ENCODE results near the gene COL11A1.

The COL11A1 gene

DNA sequence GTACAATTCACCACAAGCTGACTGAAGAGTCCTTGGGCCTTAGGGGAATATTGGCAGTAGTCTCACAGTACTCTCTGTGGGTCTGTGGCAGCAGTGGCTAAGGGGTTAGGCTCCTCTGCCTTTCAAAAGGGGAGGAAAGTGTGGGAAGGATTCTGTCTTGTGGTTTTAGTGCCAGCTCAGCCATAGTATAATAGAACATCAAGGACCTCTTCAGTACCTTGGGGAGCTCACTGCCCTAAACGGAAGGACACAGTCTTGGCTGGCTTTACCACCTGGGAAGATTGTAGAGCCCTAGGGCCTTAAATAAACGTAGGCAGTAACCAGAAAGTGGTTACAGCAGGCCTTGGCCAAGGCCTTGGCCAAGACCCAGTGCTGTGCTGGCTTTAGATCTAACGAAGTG is 265.7 kb downstream of the COL11A1 start:
- no peak for DNase-seq
- Histone ChIP-seq H3K9me3 (ENCODE audit: severe bottlenecking) (no peaks in the 10 kb centered on the region), H3K27me3 (ENCODE audit: insufficient read depth, low read depth, severe bottlenecking) (no peaks in the 10 kb centered on the region), H3K36me3 (no peaks in the 10 kb centered on the region), H3K27ac (no peak overlapping the region), H3K4me3 (ENCODE audit: low read depth, low read length) (no peak overlapping the region)
- TF ChIP-seq, protein P1, sequence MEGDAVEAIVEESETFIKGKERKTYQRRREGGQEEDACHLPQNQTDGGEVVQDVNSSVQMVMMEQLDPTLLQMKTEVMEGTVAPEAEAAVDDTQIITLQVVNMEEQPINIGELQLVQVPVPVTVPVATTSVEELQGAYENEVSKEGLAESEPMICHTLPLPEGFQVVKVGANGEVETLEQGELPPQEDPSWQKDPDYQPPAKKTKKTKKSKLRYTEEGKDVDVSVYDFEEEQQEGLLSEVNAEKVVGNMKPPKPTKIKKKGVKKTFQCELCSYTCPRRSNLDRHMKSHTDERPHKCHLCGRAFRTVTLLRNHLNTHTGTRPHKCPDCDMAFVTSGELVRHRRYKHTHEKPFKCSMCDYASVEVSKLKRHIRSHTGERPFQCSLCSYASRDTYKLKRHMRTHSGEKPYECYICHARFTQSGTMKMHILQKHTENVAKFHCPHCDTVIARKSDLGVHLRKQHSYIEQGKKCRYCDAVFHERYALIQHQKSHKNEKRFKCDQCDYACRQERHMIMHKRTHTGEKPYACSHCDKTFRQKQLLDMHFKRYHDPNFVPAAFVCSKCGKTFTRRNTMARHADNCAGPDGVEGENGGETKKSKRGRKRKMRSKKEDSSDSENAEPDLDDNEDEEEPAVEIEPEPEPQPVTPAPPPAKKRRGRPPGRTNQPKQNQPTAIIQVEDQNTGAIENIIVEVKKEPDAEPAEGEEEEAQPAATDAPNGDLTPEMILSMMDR (IDR thresholded peaks at IDR 0.05; ENCODE audit: low read depth, low read length), result no peak

DNA sequence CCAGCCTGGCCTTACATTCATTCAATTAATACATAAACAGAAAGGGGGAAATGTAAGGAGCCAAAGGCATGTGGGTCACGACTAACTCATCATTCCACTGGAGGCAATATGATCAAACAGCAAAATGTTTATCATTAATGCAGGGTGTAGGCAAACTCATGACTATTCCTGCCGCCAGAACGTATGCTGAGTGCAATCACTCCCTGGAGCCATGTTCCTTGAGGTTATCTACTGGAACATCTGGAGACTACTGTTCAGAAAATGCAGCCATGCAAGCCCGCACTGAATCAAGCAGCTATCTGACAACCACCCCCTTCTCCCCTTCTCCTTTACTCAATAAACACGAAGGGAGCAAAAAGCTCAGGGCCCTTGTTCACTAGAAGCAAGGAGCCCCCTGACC is 267.6 kb downstream of the COL11A1 start:
- DNase-seq, result no peak
- TF ChIP-seq, protein P1 (IDR thresholded peaks at IDR 0.05; ENCODE audit: low read depth, low read length), result no peak
- Histone ChIP-seq H3K4me3 (ENCODE audit: low read depth, low read length) (no peak overlapping the region), H3K27me3 (ENCODE audit: insufficient read depth, low read depth, severe bottlenecking) (no peaks in the 10 kb centered on the region), H3K9me3 (ENCODE audit: severe bottlenecking) (no peaks in the 10 kb centered on the region), H3K27ac (no peak overlapping the region), H3K36me3 (no peaks in the 10 kb centered on the region)

DNA sequence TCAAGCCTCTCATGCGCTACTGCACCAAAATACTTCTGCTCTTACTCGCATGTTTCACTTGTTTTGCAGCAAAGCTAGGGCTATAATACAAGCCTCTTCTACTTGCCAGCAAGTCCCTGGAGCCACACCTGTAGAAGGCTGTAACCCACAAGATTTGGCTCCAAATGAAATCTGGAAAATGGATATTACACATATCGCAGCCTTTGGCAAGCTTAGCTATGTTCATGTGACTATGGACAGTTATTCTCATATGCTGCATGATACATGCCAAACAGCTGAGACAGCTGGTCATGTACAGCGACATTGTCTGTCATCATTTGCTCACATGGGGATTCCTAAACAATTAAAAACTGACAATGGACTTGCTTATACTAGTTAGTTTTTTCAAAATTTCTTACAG is 270.3 kb downstream of the COL11A1 start:
- no peak for DNase-seq
- Histone ChIP-seq H3K27me3 (ENCODE audit: insufficient read depth, low read depth, severe bottlenecking) (no peaks in the 10 kb centered on the region), H3K27ac (no peak overlapping the region), H3K9me3 (ENCODE audit: severe bottlenecking) (no peaks in the 10 kb centered on the region), H3K4me3 (ENCODE audit: low read depth, low read length) (no peak overlapping the region), H3K36me3 (no peaks in the 10 kb centered on the region)
- TF ChIP-seq, protein P1 (IDR thresholded peaks at IDR 0.05; ENCODE audit: low read depth, low read length), result no peak

DNA sequence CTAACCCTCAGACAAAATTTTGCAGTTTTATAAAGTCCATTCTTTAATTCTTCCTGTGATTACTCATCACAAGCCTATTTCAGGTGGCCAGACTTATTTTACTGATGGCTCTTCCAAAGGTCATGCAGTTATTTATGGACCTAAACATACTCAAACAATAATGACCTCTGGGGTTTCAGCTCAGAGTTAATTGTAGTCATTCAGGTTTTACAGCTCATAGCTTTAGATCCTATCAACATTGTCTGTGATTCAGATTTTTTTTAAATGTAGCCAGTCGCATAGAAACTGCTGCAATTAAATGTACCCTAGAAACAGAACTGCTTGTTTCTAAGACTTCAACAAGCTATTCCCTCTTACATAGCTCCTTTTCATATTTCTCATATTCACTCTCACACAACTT is 270.8 kb downstream of the COL11A1 start:
- H3K27me3 ChIP-seq (ENCODE audit: insufficient read depth, low read depth, severe bottlenecking), result no peaks in the 10 kb centered on the region
- H3K4me3 ChIP-seq (ENCODE audit: low read depth, low read length), result no peak overlapping the region
- DNase-seq, result no peak
- H3K9me3 ChIP-seq (ENCODE audit: severe bottlenecking), result no peaks in the 10 kb centered on the region
- no peaks in the 10 kb centered on the region for H3K36me3 ChIP-seq
- TF ChIP-seq, protein P1 (IDR thresholded peaks at IDR 0.05; ENCODE audit: low read depth, low read length), result no peak
- H3K27ac ChIP-seq, result no peak overlapping the region

DNA sequence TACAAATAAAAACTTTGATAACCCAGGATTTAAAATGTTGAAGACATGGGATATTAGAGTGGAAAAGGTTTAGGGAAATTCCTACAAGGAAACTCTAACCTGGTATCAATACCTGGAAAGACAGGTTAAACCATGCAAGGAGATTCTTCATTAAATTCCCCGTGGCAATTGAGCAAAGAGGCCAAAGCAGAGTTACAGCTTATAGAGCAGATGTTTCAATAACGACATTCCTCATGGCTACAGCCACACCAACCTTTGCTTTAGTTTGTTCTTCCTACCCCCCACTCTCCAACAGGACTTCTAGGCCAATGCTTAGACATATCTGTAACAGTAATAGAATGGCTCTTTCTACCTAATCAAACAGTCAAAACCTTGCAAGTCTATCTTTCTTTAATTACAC is 271.3 kb downstream of the COL11A1 start:
- no peaks in the 10 kb centered on the region for H3K27me3 ChIP-seq (ENCODE audit: insufficient read depth, low read depth, severe bottlenecking)
- H3K4me3 ChIP-seq (ENCODE audit: low read depth, low read length), result no peak overlapping the region
- TF ChIP-seq, protein P1 (IDR thresholded peaks at IDR 0.05; ENCODE audit: low read depth, low read length), result no peak
- H3K9me3 ChIP-seq (ENCODE audit: severe bottlenecking), result no peaks in the 10 kb centered on the region
- no peaks in the 10 kb centered on the region for H3K36me3 ChIP-seq
- no peak overlapping the region for H3K27ac ChIP-seq
- no peak for DNase-seq

DNA sequence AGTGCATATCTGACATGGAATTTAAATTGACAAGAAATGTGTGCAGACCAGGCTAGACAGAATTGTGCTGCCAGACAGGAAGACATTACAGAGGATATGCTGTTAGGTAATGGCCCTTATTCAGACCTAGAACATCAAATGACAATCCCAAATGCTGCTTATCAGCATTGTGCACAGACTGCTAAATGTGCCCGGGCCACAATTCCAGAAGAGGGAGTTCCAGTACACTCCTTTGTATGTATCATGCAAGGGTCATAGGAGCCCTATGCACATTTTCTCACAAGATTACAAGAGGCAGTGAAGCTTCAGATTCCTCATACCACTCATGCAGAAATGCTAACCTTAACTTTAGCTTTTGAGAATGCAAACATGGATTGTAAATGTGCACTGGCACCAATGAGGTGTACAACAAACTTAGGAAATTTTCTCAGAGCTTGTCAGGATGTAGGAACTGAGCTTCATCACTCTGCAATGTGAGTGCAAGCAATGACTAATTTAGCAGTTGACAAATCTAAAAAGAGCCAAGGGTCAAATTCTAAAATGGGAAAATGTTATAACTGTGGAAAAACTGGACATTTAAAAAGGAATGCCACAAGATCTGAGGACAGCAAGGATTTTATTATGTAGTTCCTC is 273.5 kb downstream of the COL11A1 start:
- H3K9me3 ChIP-seq (ENCODE audit: severe bottlenecking), result no peaks in the 10 kb centered on the region
- H3K27ac ChIP-seq, result no peak overlapping the region
- DNase-seq, result no peak
- TF ChIP-seq, protein P1 (IDR thresholded peaks at IDR 0.05; ENCODE audit: low read depth, low read length), result no peak
- H3K27me3 ChIP-seq (ENCODE audit: insufficient read depth, low read depth, severe bottlenecking), result no peaks in the 10 kb centered on the region
- no peaks in the 10 kb centered on the region for H3K36me3 ChIP-seq
- H3K4me3 ChIP-seq (ENCODE audit: low read depth, low read length), result no peak overlapping the region
